ENCODE data around the gene NELL2.

Gene NELL2

DNA sequence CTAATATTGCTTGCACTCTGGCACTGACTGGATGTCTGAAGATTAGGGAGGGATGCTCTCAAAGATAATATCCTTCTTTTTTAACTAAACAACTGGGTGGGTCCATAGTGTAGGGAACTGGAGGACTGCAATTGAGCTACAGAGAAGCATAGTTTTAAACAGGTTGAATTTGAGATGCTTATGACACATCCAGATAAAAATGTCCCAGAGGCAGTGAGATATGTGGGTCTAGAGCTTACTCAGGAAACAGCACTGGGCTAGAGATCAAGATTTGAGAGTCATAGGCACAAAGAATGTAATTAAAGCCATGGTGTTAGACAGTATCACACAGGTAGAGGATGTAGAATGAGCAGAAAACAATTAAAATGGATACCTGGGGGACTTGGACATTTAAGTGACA, 198.4 kb downstream of the NELL2 start:
- TF ChIP-seq POLR2AphosphoS5 (IDR thresholded peaks at IDR 0.05; ENCODE audit: borderline replicate concordance, low read depth, low read length) (no peak), FOXP2 (optimal IDR thresholded peaks at IDR 0.05; ENCODE audit: control extremely low read depth, extremely low read length, insufficient read depth) (no peak), EZH2 (IDR thresholded peaks at IDR 0.05) (no peak)
- no peaks in the 10 kb centered on the region; the same call in 1 of the 2 replicates for H3K36me3 ChIP-seq (ENCODE audit: insufficient read depth, low read length)
- DNase-seq (ENCODE audit: low read depth, low spot score): no peak
- H3K4me3 ChIP-seq: no peak overlapping the region
- no peaks in the 10 kb centered on the region for H3K9me3 ChIP-seq (ENCODE audit: low read depth, low read length)
- no peak overlapping the region for H3K9ac ChIP-seq (ENCODE audit: insufficient read length)
- H3K27ac ChIP-seq: no peak overlapping the region

DNA sequence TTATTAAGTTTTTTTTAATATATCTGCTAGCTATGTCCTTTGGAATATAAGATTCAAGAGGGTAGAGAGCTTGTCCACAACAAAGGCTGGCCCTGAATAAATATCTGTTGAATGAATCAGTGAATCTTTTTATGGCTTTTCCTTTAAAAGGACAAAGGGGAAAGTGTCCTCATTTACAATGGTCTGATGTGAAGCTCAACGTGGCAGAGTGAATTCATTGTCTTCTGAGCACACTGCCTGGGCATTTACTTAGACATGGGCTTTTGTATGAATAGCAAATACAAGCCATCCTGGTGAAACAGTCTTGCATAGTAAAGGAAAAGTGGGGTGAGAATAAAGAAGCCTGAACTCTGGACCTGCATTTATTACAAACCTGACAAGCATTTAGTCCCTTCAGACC, 201.2 kb downstream of the NELL2 start:
- H3K9ac ChIP-seq (ENCODE audit: insufficient read length): no peak overlapping the region
- no peak overlapping the region for H3K27ac ChIP-seq
- DNase-seq (ENCODE audit: low read depth, low spot score): no peak
- H3K36me3 ChIP-seq (ENCODE audit: insufficient read depth, low read length): peaks cover 4% of the 10 kb centered on the region
- no peak overlapping the region for H3K4me3 ChIP-seq
- 0 out of 2 replicates have a peak, but pooled peaks cover 5% of the 10 kb centered on the region for H3K9me3 ChIP-seq (ENCODE audit: low read depth, low read length)
- TF ChIP-seq FOXP2 (optimal IDR thresholded peaks at IDR 0.05; ENCODE audit: control extremely low read depth, extremely low read length, insufficient read depth) (no peak), POLR2AphosphoS5 (IDR thresholded peaks at IDR 0.05; ENCODE audit: borderline replicate concordance, low read depth, low read length) (no peak), EZH2 (IDR thresholded peaks at IDR 0.05) (no peak)

DNA sequence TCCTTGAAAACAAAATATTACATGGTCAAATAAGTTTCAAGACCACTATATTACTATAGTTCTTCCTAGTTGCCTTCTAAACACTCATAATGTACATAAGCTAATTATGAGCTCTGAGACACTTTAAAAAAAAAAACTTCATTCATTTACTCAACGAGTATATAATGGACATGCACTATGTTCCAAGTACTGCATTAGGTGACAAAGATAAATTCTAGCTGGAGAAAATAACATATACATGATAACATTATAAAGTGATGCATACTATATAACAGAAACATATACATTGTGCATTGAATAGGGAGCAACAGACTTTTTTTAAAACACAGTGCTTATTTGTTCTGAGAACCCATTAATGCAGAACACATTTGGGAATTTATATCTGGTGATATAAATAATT, 202.3 kb downstream of the NELL2 start:
- TF ChIP-seq EZH2 (IDR thresholded peaks at IDR 0.05): no peak
- TF ChIP-seq FOXP2 (optimal IDR thresholded peaks at IDR 0.05; ENCODE audit: control extremely low read depth, extremely low read length, insufficient read depth): no peak
- no peak for TF ChIP-seq POLR2AphosphoS5 (IDR thresholded peaks at IDR 0.05; ENCODE audit: borderline replicate concordance, low read depth, low read length)
- H3K27ac ChIP-seq: no peak overlapping the region
- H3K4me3 ChIP-seq: no peak overlapping the region
- H3K9me3 ChIP-seq (ENCODE audit: low read depth, low read length): 0 out of 2 replicates have a peak, but pooled peaks cover 5% of the 10 kb centered on the region
- DNase-seq (ENCODE audit: low read depth, low spot score): no peak
- peaks cover 7% of the 10 kb centered on the region for H3K36me3 ChIP-seq (ENCODE audit: insufficient read depth, low read length)
- H3K9ac ChIP-seq (ENCODE audit: insufficient read length): no peak overlapping the region

DNA sequence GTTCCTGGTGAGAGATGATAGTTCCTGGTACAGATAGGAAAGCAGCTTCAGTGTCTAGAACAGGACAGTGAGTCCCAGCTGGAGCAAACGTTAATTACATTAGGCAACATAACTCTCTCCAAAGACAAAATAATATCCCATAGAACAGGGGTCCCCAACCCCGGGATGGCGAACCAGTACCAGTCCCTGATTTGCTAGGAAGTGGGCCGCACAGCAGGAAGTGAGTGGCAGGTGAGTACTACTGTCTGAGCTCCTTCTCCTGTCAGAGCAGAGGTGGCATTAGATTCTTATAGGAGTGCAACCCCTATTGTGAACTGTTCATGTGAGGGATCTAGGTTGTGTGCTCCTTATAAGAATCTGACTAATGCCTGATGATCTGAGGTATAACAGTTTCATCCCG, 204.1 kb downstream of the NELL2 start:
- Histone ChIP-seq H3K9me3 (ENCODE audit: low read depth, low read length) (0 out of 2 replicates have a peak, but pooled peaks cover 5% of the 10 kb centered on the region), H3K36me3 (ENCODE audit: insufficient read depth, low read length) (peaks cover 7% of the 10 kb centered on the region), H3K27ac (no peak overlapping the region), H3K4me3 (no peak overlapping the region), H3K9ac (ENCODE audit: insufficient read length) (no peak overlapping the region)
- no peak for TF ChIP-seq POLR2AphosphoS5 (IDR thresholded peaks at IDR 0.05; ENCODE audit: borderline replicate concordance, low read depth, low read length)
- no peak for TF ChIP-seq EZH2 (IDR thresholded peaks at IDR 0.05)
- no peak for TF ChIP-seq FOXP2 (optimal IDR thresholded peaks at IDR 0.05; ENCODE audit: control extremely low read depth, extremely low read length, insufficient read depth)
- no peak for DNase-seq (ENCODE audit: low read depth, low spot score)

DNA sequence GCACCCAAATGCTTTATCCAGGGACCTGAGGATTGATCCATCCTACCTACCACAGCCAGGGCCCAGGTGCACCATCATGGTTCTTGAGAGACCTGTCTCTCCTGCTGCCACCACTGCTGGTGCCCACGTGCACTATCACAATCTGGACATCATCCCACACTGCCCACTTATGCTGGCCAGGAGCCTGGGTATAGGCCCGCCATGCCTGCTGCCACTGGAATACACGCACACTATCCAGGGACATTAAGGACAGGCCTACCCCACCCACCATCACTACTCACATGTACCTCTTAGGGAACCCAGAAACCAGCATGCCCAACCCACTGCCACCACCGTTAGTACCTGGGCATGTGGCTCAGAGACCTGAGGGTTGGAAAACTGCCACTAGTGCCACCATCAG, 207.7 kb downstream of the NELL2 start:
- TF ChIP-seq FOXP2 (optimal IDR thresholded peaks at IDR 0.05; ENCODE audit: control extremely low read depth, extremely low read length, insufficient read depth): no peak
- TF ChIP-seq POLR2AphosphoS5 (IDR thresholded peaks at IDR 0.05; ENCODE audit: borderline replicate concordance, low read depth, low read length): no peak
- no peak for TF ChIP-seq EZH2 (IDR thresholded peaks at IDR 0.05)
- H3K9ac ChIP-seq (ENCODE audit: insufficient read length): no peak overlapping the region
- H3K36me3 ChIP-seq (ENCODE audit: insufficient read depth, low read length): peaks cover 7% of the 10 kb centered on the region
- DNase-seq (ENCODE audit: low read depth, low spot score): no peak
- no peak overlapping the region for H3K4me3 ChIP-seq
- no peak overlapping the region for H3K27ac ChIP-seq
- 0 out of 2 replicates have a peak, but pooled peaks cover 5% of the 10 kb centered on the region for H3K9me3 ChIP-seq (ENCODE audit: low read depth, low read length)

DNA sequence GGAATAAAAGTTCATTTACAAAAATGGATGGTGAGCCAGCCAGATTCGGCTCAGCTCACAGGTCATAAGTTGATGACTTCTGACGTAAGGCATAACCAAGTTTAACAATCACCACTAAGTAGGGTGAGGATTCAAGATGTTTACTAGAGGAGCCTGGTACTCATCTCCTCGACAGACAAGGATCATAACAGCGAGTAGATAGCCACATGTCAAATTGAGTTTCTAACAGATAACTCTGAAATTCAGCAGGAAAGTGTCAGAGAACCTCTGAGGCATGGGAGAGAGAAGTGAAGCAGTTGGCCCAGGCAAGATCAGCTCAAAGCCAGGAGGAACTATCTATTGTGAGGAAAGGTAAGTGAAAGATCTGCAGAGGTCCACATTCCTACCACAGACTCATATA, 208.7 kb downstream of the NELL2 start:
- TF ChIP-seq EZH2 (IDR thresholded peaks at IDR 0.05): no peak
- no peak for TF ChIP-seq FOXP2 (optimal IDR thresholded peaks at IDR 0.05; ENCODE audit: control extremely low read depth, extremely low read length, insufficient read depth)
- TF ChIP-seq POLR2AphosphoS5 (IDR thresholded peaks at IDR 0.05; ENCODE audit: borderline replicate concordance, low read depth, low read length): no peak
- no peak overlapping the region for H3K27ac ChIP-seq
- H3K9me3 ChIP-seq (ENCODE audit: low read depth, low read length): 0 out of 2 replicates have a peak, but pooled peaks cover 5% of the 10 kb centered on the region
- no peak overlapping the region for H3K9ac ChIP-seq (ENCODE audit: insufficient read length)
- H3K36me3 ChIP-seq (ENCODE audit: insufficient read depth, low read length): peaks cover 7% of the 10 kb centered on the region
- no peak overlapping the region for H3K4me3 ChIP-seq
- DNase-seq (ENCODE audit: low read depth, low spot score): no peak

DNA sequence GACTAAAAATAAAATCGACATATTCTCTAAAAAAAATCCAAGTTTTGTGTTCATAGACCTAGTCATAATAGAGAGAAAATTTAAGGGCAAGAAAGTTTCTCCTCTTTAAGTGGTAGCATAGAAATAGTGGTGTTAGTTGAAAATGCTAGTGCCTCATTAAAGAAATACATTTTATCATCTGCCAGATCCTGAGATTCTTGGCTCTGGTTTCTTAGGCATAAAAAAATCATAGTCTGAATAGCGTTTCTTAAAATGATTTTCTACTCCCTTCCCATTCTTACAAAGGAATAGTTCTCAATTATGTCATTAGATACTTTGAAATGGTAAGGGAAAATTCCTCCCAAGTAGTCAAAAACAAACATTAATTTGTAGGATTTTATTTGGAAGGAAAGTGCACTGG, 212.8 kb downstream of the NELL2 start:
- TF ChIP-seq EZH2 (IDR thresholded peaks at IDR 0.05) (no peak), FOXP2 (optimal IDR thresholded peaks at IDR 0.05; ENCODE audit: control extremely low read depth, extremely low read length, insufficient read depth) (no peak), POLR2AphosphoS5 (IDR thresholded peaks at IDR 0.05; ENCODE audit: borderline replicate concordance, low read depth, low read length) (no peak)
- no peaks in the 10 kb centered on the region; the same call in 1 of the 2 replicates for H3K36me3 ChIP-seq (ENCODE audit: insufficient read depth, low read length)
- H3K9me3 ChIP-seq (ENCODE audit: low read depth, low read length): no peaks in the 10 kb centered on the region
- no peak overlapping the region for H3K4me3 ChIP-seq
- no peak overlapping the region for H3K9ac ChIP-seq (ENCODE audit: insufficient read length)
- H3K27ac ChIP-seq: no peak overlapping the region
- DNase-seq (ENCODE audit: low read depth, low spot score): no peak

DNA sequence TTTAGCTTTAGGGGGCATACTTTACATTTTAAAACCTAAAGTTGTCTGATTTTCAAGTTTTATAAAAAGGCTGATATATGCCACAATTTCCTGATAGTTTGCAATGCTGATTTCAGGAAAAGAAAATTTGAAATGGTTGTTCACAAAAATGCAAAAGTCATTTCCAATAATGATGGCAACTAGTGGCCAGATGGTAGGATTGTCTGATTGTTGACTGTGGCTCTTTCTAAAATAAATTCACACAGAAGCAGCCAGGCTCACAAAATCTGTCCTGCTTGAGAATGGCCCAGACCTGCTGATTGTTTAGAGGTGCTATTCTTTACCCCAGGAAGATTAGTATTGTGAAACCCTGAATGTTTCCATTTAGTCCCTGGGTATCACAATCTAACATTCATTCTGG, 220.3 kb downstream of the NELL2 start:
- Histone ChIP-seq H3K9ac (ENCODE audit: insufficient read length) (no peak overlapping the region), H3K4me3 (no peak overlapping the region), H3K9me3 (ENCODE audit: low read depth, low read length) (no peaks in the 10 kb centered on the region), H3K36me3 (ENCODE audit: insufficient read depth, low read length) (no peaks in the 10 kb centered on the region; the same call in 1 of the 2 replicates), H3K27ac (no peak overlapping the region)
- TF ChIP-seq FOXP2 (optimal IDR thresholded peaks at IDR 0.05; ENCODE audit: control extremely low read depth, extremely low read length, insufficient read depth) (no peak), EZH2 (IDR thresholded peaks at IDR 0.05) (no peak), POLR2AphosphoS5 (IDR thresholded peaks at IDR 0.05; ENCODE audit: borderline replicate concordance, low read depth, low read length) (no peak)
- DNase-seq (ENCODE audit: low read depth, low spot score): no peak

Measured in SK-N-MC (cell line).